CD14-positive monocyte (primary cell): ENCODE data around the gene EPS8L3. TPM values are rescaled to one million over a fixed set of nuclear protein-coding genes. Genes with fewer than 3 reads are reported as not detected.
"Not testable (repeated sequence)": the region's sequence is repeated elsewhere in the genome, so short reads cannot be mapped to it uniquely, and the experiment has no call there.

Source experiments
- DNase-seq, 3 donors: peaks; one replicate each; pipeline ENCODE4 v3.0.0-alpha.2; 2011 to 2022
- H2AFZ ChIP-seq: 2 replicates; pipeline ENCODE4 v1.6.0; 2012; ENCODE audit warnings: mild to moderate bottlenecking, low read depth, low read length, inconsistent platforms; ENCODE audit not compliant: insufficient read depth, poor library complexity, severe bottlenecking
- H3K27ac ChIP-seq, 2 donors: 1 replicate in 1 of 2; 2 replicates in 1 of 2; pipeline ENCODE4 v1.5.1; 2012 to 2013; ENCODE audit warnings: low read length in 2 of 2, control low read depth in 1 of 2, inconsistent platforms in 1 of 2, low read depth in 1 of 2, mild to moderate bottlenecking in 1 of 2
- H3K27me3 ChIP-seq, 2 donors: one replicate each; pipeline versions ENCODE4 v1.6.0 to v1.6.1; 2011 to 2013; ENCODE audit warnings: low read length in 2 of 2; ENCODE audit not compliant: control insufficient read depth in 2 of 2, insufficient read depth in 2 of 2
- H3K36me3 ChIP-seq, 2 donors: replicated peaks in 1 of 2; 1 replicate in 1 of 2; 2 replicates in 1 of 2; pipeline versions ENCODE4 v1.5.1 to v1.6.1; 2012 to 2013; ENCODE audit warnings: low read length in 2 of 2, control low read depth in 1 of 2, inconsistent platforms in 1 of 2, mild to moderate bottlenecking in 1 of 2; ENCODE audit not compliant: insufficient read depth in 2 of 2, control insufficient read depth in 1 of 2
- H3K4me1 ChIP-seq, 2 donors: 1 replicate in 1 of 2; 2 replicates in 1 of 2; pipeline versions ENCODE4 v1.5.1 to v1.6.1; 2012 to 2013; ENCODE audit warnings: low read length in 2 of 2, control low read depth in 1 of 2, inconsistent platforms in 1 of 2, mild to moderate bottlenecking in 1 of 2, moderate library complexity in 1 of 2; ENCODE audit not compliant: insufficient read depth in 2 of 2, control insufficient read depth in 1 of 2
- H3K4me2 ChIP-seq: replicated peaks from 2 replicates; pipeline ENCODE3; 2012; ENCODE audit warnings: low read length, moderate library complexity, mild to moderate bottlenecking; ENCODE audit not compliant: poor library complexity, severe bottlenecking; ENCODE audit errors: extremely low read depth
- H3K4me3 ChIP-seq, 3 experiments: fragments of 200-600 bp in 1 of 3; sonication (generic) in 1 of 3; replicated peaks in 1 of 3; 1 replicate in 2 of 3; 2 replicates in 1 of 3; pipeline ENCODE4 v1.5.1; 2011 to 2013; ENCODE audit warnings: low read length in 3 of 3, mild to moderate bottlenecking in 3 of 3, control low read depth in 2 of 3, low read depth in 2 of 3, inconsistent platforms in 1 of 3, moderate library complexity in 1 of 3
- H3K79me2 ChIP-seq: 2 replicates; pipeline ENCODE4 v1.6.0; 2012; ENCODE audit warnings: mild to moderate bottlenecking, control low read depth, inconsistent platforms, low read length, moderate library complexity; ENCODE audit not compliant: insufficient read depth
- H3K9ac ChIP-seq: 2 replicates; pipeline ENCODE4 v1.6.0; 2017; ENCODE audit warnings: low read length, mild to moderate bottlenecking; ENCODE audit not compliant: insufficient read depth, poor library complexity, severe bottlenecking
- H3K9me3 ChIP-seq, 2 donors: replicated peaks in 1 of 2; 1 replicate in 1 of 2; 2 replicates in 1 of 2; pipeline versions ENCODE4 v1.5.1 to v1.6.1; 2012 to 2013; ENCODE audit warnings: low read length in 2 of 2, control low read depth in 1 of 2; ENCODE audit not compliant: control insufficient read depth in 1 of 2, insufficient read depth in 1 of 2
- H4K20me1 ChIP-seq: 2 replicates; pipeline ENCODE4 v1.6.0; 2012; ENCODE audit warnings: mild to moderate bottlenecking, low read length, control low read depth, moderate library complexity; ENCODE audit not compliant: insufficient read depth
- H3K27ac Mint-ChIP-seq, 7 donors: one replicate each; pipeline ENCODE4 v1.8.0; 2020; ENCODE audit warnings: mild to moderate bottlenecking in 7 of 7, mixed read lengths in 7 of 7, moderate library complexity in 6 of 7, inconsistent platforms in 2 of 7
- H3K27me3 Mint-ChIP-seq, 3 donors: one replicate each; pipeline ENCODE4 v1.8.0; 2021 to 2022; ENCODE audit warnings: low read depth in 3 of 3, mild to moderate bottlenecking in 3 of 3, mixed read lengths in 3 of 3, moderate library complexity in 3 of 3, inconsistent platforms in 1 of 3
- H3K36me3 Mint-ChIP-seq, 2 donors: one replicate each; pipeline ENCODE4 v1.8.0; 2020; ENCODE audit warnings: mixed read lengths in 2 of 2, inconsistent platforms in 1 of 2, mild to moderate bottlenecking in 1 of 2
- H3K4me1 Mint-ChIP-seq: one replicate; pipeline ENCODE4 v1.8.0; 2020; ENCODE audit warnings: mild to moderate bottlenecking, mixed read lengths
- H3K4me3 Mint-ChIP-seq, 2 donors: one replicate each; pipeline ENCODE4 v1.8.0; 2020; ENCODE audit warnings: mild to moderate bottlenecking in 2 of 2, mixed read lengths in 2 of 2, moderate library complexity in 1 of 2
- H3K9me3 Mint-ChIP-seq, 7 donors: one replicate each; pipeline ENCODE4 v1.8.0; 2020 to 2022; ENCODE audit warnings: mixed read lengths in 7 of 7, mild to moderate bottlenecking in 6 of 7, moderate library complexity in 6 of 7, inconsistent platforms in 2 of 7
- CTCF ChIP-seq: fragments of 200-600 bp; IDR thresholded peaks from one replicate; pipeline ENCODE4 v1.8.0; 2022; ENCODE audit warnings: antibody characterized with exemption, mild to moderate bottlenecking
- WGBS: methylation state at CpG from one replicate; pipeline ENCODE4 v1.1.5; 2013; ENCODE audit warnings: missing lambda C conversion rate; ENCODE audit not compliant: insufficient coverage; 5-methylcytosine and 5-hydroxymethylcytosine counted together
- intact Hi-C, 2 donors: fragments of 100-400 bp; cut with micrococcal nuclease; formaldehyde crosslinking; loops; one replicate each; pipeline versions ENCODE4 v1.15.0 to v1.15.1; 2023
- polyA plus RNA-seq, 3 donors: library from polyadenylated mRNA; depleted of rRNA in 1 of 3; unstranded in 2 of 3; stranded (reverse) in 1 of 3; fragments of 300-500 nt in 2 of 3; fragments of >200 nt in 1 of 3; fragmentation: Illumina TruSeq in 2 of 3; gene quantifications; 1 replicate in 2 of 3; 2 replicates in 1 of 3; pipeline ENCODE4 v1.2.3, GENCODE V29; 2012 to 2021

EPS8L3 gene
- polyA plus RNA-seq, 3 donors, result not detected

GRCh38 chr1:109757936-109758786, 5.6 kb downstream of the EPS8L3 start:
- H3K4me3 Mint-ChIP-seq, result no peak overlapping the region
- H3K9me3 Mint-ChIP-seq, result no peaks in the 10 kb centered on the region
- H3K4me2 ChIP-seq, result no peak overlapping the region
- no peak overlapping the region for H3K27ac ChIP-seq
- H3K4me1 Mint-ChIP-seq, result peaks cover 17% of the 10 kb centered on the region
- no peaks in the 10 kb centered on the region for H3K9me3 ChIP-seq
- no peak overlapping the region for H3K9ac ChIP-seq
- no peaks in the 10 kb centered on the region for H3K27me3 ChIP-seq
- no peak overlapping the region for H3K4me3 ChIP-seq
- no peaks in the 10 kb centered on the region for H4K20me1 ChIP-seq
- 94% methylated on average over 7 of the region's 13 CpGs for WGBS
- TF ChIP-seq CTCF, result no peak
- peaks cover 9 to 13% of the 10 kb centered on the region in 2 donors for H3K4me1 ChIP-seq
- H3K27me3 Mint-ChIP-seq, result peaks cover 2 to 8% (median 3%) of the 10 kb centered on the region in 3 donors
- H3K79me2 ChIP-seq, result no peaks in the 10 kb centered on the region
- intact Hi-C loops, result no loop called here
- H3K27ac Mint-ChIP-seq, result peak overlapping the region in 1 of 7 donors; percentile 28
- H3K36me3 ChIP-seq, result no peaks in the 10 kb centered on the region
- no peaks in the 10 kb centered on the region for H3K36me3 Mint-ChIP-seq
- no peak for DNase-seq
- no peak overlapping the region for H2AFZ ChIP-seq

- no peak for TF ChIP-seq CTCF
- H4K20me1 ChIP-seq, result no peaks in the 10 kb centered on the region
- no peaks in the 10 kb centered on the region for H3K27me3 ChIP-seq
- Mint-ChIP-seq H3K27ac (no peak overlapping the region), H3K36me3 (no peaks in the 10 kb centered on the region), H3K9me3 (no peaks in the 10 kb centered on the region), H3K4me3 (no peak overlapping the region), H3K27me3 (peaks cover 1 to 11% (median 5%) of the 10 kb centered on the region in 3 donors), H3K4me1 (peaks cover 5% of the 10 kb centered on the region)
- WGBS, result 84% methylated on average over 6 of the region's 7 CpGs
- no peaks in the 10 kb centered on the region for H3K36me3 ChIP-seq
- DNase-seq, result no peak
- H3K27ac ChIP-seq, result no peak overlapping the region
- H3K4me3 ChIP-seq, result no peak overlapping the region
- intact Hi-C loops, result no loop called here
- H3K9me3 ChIP-seq, result no peaks in the 10 kb centered on the region
- H3K4me1 ChIP-seq, result peaks cover 0 to under 1% of the 10 kb centered on the region in 2 donors
- no peak overlapping the region for H3K9ac ChIP-seq
- no peak overlapping the region for H3K4me2 ChIP-seq
- H2AFZ ChIP-seq, result no peak overlapping the region
- H3K79me2 ChIP-seq, result no peaks in the 10 kb centered on the region
Measured at GRCh38 chr1:109756848-109757521, 6.7 kb downstream of the EPS8L3 start.

- intact Hi-C loops, H3K27ac ChIP-seq, H3K4me1 ChIP-seq, H3K79me2 ChIP-seq, H3K9me3 Mint-ChIP-seq, H3K27ac Mint-ChIP-seq, H3K4me2 ChIP-seq, H3K9me3 ChIP-seq, H4K20me1 ChIP-seq, H2AFZ ChIP-seq, H3K36me3 ChIP-seq, H3K4me3 ChIP-seq, H3K4me3 Mint-ChIP-seq, DNase-seq, H3K4me1 Mint-ChIP-seq, H3K9ac ChIP-seq, H3K27me3 ChIP-seq, H3K36me3 Mint-ChIP-seq: not testable (repeated sequence)
- WGBS, result 87% methylated on average over 3 of the region's 5 CpGs
- H3K27me3 Mint-ChIP-seq, result peaks cover 2 to 10% (median 5%) of the 10 kb centered on the region in 3 donors
Measured at GRCh38 chr1:109756325-109756724, 7.4 kb downstream of the EPS8L3 start.
